GM10266 (cell line): Measurements from ENCODE around the gene PACS2.
"Not testable (repeated sequence)": the region's sequence is repeated elsewhere in the genome, so short reads cannot be mapped to it uniquely, and the experiment has no call there.

Experiments used
- DNase-seq: peaks from one replicate; pipeline ENCODE4 v3.0.0; 2012; ENCODE audit errors: extremely low spot score
- CTCF ChIP-seq: IDR thresholded peaks from 2 replicates; pipeline ENCODE4 v1.5.1; 2012; ENCODE audit warnings: mild to moderate bottlenecking, low read depth; ENCODE audit not compliant: control insufficient read depth, insufficient read depth; ENCODE audit errors: missing control alignments

The PACS2 gene

DNA sequence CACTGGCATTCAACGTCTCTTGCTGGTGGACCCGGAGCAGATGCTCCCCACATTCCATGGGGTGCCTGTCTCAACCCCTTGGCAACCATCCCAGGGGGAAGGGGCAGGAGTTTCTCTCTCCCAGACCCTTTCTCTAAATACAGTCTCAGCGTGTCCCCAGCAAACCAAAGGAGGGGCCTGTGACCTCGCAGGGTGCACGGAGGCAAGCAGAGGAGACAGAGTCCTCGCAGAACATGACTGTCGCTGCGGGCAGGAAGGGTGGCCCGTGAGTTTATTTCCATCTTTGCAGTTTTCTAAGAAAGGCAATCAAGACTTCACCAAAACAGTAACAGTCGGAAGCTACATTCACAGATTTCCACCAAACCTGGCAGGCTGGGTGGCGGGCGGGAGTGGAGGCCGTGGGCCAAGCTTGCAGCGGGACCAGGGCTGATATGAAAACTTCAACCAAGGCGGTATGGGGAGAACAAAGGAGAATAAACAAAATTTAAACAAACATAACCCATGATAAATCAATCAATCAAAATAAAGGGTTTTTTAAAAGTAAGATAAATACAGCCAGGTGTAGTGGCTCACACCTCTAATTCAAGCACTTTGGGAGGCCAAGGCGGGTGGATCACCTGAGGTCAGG lies 32.3 kb upstream of the PACS2 start:
- DNase-seq: no peak
- TF ChIP-seq CTCF: no peak

DNA sequence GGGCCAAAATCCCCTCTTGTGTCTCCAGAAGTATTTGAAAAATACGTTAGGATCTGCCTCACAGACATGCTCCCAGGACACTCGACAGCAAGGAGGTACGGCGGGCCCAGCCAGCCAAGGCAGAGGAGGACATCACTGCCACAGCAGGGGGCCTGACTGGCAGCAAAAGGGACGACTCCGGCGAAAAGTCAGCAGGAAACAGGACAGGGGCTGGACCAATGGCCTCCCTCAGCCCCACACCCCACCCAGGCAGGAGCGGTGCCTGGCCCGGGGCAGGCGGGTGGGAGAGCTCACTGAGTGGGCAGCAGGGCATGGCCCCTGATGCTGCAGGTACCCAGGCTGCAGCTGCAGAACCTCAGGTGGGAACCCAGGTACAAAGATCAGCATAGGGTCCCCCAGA lies 31.5 kb upstream of the PACS2 start:
- no peak for TF ChIP-seq CTCF
- no peak for DNase-seq

DNA sequence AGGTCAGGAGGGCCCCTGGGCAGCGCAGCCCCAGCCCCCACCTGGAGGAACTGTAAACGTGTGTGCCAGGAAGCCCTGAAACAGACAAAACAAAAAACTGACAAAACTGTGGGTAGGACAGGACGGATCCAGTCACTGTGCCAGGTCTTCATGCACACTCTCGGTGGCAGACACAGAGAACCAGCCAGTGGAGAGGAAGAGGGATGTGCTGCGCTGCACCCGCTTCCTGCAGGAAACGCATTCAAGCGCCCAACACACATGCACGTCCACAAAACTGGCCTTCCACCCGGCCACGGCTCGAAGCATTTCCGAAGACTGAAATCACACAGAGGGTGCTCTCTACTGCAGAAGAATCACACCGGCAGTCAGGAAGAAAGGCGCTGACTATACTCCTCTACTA lies 30.6 kb upstream of the PACS2 start:
- no peak for TF ChIP-seq CTCF
- no peak for DNase-seq

- DNase-seq: no peak
- TF ChIP-seq CTCF: no peak
Observed at GRCh38 chr14:105285174-105285573, 29.4 kb upstream of the PACS2 start.

DNA sequence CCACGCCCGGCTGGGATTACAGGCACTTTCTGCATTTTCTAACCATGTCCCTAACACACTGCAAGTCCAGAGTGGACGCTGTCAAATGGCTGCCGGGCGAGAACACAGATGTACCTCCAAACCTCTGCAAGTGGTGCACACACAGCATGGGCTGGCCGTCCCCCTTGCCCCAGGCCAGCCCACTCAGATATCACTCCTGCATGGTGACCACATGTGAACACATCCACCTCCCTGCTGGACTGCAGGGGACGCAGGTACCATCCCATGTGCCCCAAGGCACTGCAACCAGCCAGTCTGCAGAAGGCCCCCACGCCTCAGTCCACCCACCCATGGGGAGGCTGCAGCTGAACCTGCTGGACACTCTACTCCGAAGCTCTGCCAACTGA lies 27.8 kb upstream of the PACS2 start:
- no peak for TF ChIP-seq CTCF
- DNase-seq: peak; percentile 5

- DNase-seq: no peak
Observed at GRCh38 chr14:105287249-105288102, 27.1 kb upstream of the PACS2 start.

DNA sequence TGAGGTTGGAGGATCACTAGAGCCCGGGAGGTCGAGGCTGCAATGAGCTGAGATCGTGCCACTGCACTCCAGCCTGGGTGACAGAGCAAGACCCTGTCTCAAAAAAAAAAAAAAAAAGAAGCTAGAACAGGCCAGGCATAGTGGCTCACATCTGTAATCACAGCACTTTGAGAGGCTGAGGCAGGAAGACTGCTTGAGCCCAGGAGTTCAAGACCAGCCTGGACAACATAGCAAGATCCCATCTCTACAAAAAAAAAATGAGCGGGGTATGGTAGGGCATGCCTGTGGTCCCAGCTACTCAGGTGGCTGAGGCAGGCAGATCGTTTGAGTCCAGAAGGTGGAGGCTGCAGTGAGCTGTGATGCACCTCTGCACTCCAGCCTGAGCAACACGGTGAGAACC lies 25.6 kb upstream of the PACS2 start:
- not testable (repeated sequence) for DNase-seq

More at GRCh38 chr14:105287249-105288102, 27.1 kb upstream of the PACS2 start:
- TF ChIP-seq CTCF: no peak
